Measurements from ENCODE around the gene SOCS4.

Gene SOCS4

DNA sequence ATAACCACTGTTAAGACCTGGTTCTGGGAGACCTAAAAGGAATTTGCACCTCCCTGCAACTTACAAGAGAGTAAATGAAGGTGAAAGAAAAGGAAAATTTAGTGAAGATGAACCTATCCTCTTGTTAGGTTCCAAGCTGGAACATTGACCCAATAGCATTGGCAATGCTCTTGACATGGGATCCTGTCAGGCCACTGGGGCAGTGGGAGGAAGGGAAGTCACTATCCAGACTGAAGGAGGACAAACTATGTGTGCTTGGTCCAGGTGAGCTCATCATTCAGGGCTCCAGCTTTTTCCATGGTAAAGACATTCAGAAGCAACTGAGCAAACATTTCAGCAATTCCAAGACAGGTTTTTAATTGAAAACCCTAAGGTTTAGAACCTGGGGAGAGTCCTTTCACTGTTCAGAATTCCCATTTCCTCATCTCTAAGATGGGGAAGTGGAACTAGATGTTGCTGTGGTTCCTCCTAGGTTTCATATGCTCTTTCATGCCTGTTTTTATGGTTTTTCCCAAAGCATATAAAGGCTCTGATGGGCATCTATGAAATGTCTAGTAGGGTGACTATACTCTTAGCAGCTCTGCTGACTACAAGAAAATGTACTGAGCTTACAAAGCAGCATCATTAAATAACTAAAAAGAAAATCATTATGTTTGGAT is 57.5 kb downstream of the SOCS4 start:
- in situ Hi-C loops (cut with MboI; ENCODE audit: low sequenced_read_pairs): no loop called here

DNA sequence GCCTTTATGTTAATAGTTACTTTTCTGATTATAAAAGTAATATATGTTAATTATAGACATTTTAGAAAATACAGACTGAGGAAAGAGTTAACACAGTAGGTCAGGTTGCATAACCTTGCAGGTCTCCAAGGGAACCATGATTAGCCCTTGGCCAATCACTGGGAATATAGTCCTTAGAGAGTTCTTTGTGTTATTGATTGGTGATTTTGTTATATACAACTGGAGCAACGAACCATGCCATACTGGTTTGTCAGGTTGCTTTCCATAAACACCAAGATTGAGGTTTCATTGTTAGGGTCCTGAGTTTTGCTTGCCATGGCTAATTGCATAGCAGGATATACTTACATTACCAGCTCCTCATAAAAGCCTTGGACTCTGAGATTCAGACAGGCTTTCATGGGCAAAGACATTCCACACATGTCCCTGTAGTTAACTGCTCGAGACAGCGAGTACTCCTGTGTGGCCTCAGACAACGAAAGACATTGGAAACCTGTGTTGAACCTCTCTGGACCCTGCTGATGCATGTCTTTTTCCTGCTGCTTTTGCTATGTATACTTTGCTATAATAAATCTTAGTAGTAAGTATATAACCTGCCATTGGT is 58.1 kb downstream of the SOCS4 start:
- in situ Hi-C loops (cut with MboI; ENCODE audit: low sequenced_read_pairs): no loop called here

DNA sequence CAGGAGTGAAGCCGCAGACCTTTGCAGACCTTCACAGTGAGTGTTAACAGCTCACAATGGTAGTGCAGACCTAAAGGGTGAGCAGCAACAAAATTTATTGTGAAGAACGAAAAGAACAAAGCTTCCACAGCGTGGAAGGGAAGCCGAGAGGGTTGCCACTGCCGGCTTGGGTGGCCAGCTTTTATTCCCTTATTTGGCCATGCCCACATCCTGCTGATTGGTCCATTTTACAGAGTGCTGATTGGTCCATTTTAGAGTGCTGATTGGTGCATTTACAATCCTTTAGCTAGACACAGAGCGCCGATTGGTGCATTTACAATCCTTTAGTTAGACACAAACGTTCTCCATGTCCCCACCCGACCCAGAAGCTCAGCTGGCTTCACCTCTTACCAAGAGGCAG is 59.9 kb downstream of the SOCS4 start:
- in situ Hi-C loops (cut with MboI; ENCODE audit: low sequenced_read_pairs): no loop called here

DNA sequence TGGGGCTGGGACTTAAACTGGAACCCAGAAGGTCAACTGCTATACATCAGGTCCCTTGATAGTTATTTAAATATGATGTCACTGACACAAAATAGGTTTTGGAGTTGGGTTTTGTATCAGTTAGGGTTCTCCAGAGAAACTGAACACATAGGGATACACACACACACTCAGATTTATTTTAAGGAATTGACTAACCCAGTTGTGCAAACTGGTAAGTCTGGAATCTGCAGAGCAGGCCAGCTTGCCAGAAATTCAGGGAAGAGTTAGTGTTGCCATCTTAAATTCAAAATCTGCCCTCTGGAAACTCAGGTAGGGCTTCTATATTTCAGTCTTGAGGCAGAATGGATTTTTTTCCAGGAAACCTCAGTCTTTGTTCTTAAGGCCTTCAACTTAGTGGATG is 61.3 kb downstream of the SOCS4 start:
- in situ Hi-C loops (cut with MboI; ENCODE audit: low sequenced_read_pairs): no loop called here

DNA sequence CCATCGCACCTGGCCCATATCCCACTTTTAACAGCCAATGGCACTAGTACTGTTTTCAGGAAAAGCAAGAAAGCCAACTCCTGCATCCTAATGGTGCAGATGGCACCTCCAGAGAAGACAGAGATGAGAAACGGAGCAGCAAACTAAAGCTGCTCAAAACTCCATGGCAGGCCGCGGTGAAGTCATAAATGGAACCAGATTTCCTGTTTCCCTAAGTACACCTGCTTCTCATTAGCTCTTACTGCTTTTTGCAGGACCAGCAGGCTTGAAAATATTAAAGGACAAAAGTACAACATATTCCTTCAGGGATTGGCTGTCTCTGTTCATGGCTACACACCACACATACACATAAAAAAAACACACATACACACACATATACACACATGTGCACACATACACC is 65.3 kb downstream of the SOCS4 start:
- in situ Hi-C loops (cut with MboI; ENCODE audit: low sequenced_read_pairs): no loop called here

DNA sequence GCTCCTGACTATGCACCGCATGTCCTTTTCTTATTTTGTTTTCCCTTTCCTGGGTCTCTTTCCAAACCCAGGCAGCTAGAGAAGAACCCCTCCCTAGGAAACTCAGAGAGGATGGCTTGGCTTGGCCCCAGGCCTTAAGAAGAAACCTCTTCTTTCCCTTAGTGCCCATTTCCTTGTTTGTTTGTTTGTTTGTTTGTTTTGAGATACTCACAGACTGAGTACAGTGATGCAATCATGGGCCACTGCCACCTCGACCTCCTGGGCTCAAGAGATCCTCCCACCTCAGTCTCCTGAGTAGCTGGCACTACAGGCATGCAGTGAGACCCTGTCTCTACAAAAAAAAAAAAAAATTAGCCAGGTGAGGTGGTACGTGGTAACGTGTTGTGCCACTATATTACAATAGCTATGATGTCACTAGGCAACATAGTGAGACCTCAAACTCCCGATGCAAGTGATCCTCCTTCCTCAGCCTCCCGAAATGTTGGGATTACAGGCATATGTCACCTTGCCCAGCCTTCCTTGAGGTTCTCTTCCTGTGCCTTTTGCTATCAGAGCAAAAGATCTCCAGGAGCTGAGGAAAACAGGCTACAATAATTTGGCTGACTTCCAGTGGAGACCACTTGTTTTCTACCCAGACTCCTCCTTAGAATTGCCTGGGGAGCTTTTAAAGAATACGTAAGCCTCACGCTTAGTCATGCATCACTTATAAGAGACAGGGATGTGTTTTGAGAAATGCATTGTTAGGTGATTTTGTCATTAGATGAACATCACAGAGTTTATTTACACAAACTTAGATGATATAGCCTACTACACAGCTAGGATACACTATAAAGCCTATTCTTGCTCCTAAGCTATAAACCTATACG is 67.5 kb downstream of the SOCS4 start:
- in situ Hi-C loops (cut with MboI; ENCODE audit: low sequenced_read_pairs): no loop called here

DNA sequence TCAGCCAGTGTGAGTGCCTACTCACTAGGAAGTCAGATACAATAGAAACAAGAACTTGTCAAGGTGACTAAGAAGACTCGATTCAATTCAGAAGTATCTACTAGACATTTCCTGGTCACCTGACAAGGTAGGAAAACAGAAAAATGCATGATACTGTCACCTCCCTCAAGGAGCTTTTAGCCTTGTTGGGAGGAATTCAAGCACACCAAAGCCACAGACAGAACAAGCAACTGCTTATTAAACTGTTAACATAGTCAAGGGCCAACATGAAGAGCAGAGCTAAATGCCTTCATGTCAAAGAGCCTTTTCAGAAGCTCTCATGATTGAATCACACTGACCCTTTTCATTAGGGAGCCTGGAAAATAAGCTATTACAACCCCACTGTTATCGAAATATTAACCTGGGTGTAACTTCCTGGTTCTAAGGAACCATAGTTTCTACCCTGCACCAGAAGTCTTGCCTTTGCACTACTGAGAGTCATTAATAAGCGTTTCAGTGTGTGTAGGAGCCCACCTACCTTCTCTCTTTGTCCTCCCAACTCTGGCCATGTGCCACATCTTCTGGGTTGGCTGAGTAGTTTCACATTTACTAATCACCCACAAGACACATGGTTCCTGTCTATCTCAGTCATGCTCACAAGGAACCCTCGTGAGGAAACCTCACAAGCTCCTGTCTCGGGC is 71.0 kb downstream of the SOCS4 start:
- in situ Hi-C loops (cut with MboI; ENCODE audit: low sequenced_read_pairs): no loop called here

DNA sequence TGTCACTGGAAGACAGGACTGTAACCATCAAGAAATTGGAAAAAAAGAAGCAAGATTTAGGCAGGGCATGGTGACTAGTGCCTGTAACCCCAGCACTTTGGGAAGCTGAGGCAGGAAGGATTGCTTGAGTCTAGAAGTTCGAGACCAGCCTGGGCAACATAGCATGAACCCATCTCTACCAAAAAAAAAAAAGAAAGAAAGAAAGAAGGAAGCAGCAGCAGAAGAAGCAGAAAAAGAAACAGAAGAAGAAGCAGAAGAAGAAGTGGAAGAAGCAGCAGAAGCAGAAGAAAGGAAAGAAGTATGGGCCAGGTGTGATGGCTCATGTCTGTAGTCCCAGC is 71.5 kb downstream of the SOCS4 start:
- in situ Hi-C loops (cut with MboI; ENCODE audit: low sequenced_read_pairs): no loop called here
